ENCODE results near the gene ATP2A1. TPM values are rescaled to one million over a fixed set of nuclear protein-coding genes. Genes with fewer than 3 reads are reported as not detected.

Gene ATP2A1
- total and polyA plus RNA-seq, 8 donors: 0.12 to 21.7 (median 1.1) TPM; not detected in 2

DNA sequence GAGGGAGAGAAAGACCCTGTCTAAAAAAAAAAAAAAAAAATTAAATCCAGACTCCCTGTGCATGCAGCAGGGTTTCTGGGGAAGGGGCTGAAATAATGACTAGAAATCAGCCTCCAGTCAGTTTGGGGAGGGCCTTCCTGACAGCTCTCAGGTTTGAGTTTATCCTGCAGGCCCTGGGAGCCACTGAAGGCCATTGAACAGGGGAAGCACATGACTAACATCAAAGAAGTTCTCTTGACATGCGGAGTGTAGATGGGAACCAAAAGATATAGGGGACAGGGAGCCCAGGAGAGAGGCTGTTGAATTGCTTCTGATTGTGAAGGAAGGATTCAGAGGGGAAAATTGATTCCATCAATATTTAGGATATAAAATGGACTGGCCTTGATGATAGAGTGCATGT is 49.5 kb downstream of the ATP2A1 start:
- H3K36me3 ChIP-seq: no peaks in the 10 kb centered on the region
- intact Hi-C loops (cut with DNase I; ENCODE audit: low total_unique reads): no loop called here
- H3K4me1 ChIP-seq: peaks cover 4 to 25% (median 22%) of the 10 kb centered on the region in 4 donors
- 79 to 95% (median 82%) methylated on average over 1 of the region's 1 CpG for WGBS, 5 donors
- H3K27me3 ChIP-seq: no peaks in the 10 kb centered on the region
- no peak overlapping the region for H3K27ac ChIP-seq
- DNase-seq: no peak
- TF ChIP-seq EP300 (IDR thresholded peaks at IDR 0.05) (no peak), POLR2AphosphoS5 (IDR thresholded peaks at IDR 0.05) (no peak), POLR2A (IDR thresholded peaks at IDR 0.05) (no peak)
- TF ChIP-seq, protein P1, sequence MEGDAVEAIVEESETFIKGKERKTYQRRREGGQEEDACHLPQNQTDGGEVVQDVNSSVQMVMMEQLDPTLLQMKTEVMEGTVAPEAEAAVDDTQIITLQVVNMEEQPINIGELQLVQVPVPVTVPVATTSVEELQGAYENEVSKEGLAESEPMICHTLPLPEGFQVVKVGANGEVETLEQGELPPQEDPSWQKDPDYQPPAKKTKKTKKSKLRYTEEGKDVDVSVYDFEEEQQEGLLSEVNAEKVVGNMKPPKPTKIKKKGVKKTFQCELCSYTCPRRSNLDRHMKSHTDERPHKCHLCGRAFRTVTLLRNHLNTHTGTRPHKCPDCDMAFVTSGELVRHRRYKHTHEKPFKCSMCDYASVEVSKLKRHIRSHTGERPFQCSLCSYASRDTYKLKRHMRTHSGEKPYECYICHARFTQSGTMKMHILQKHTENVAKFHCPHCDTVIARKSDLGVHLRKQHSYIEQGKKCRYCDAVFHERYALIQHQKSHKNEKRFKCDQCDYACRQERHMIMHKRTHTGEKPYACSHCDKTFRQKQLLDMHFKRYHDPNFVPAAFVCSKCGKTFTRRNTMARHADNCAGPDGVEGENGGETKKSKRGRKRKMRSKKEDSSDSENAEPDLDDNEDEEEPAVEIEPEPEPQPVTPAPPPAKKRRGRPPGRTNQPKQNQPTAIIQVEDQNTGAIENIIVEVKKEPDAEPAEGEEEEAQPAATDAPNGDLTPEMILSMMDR (IDR thresholded peaks at IDR 0.05): no peak
- H3K4me3 ChIP-seq: no peak overlapping the region
- no peaks in the 10 kb centered on the region for H3K9me3 ChIP-seq

DNA sequence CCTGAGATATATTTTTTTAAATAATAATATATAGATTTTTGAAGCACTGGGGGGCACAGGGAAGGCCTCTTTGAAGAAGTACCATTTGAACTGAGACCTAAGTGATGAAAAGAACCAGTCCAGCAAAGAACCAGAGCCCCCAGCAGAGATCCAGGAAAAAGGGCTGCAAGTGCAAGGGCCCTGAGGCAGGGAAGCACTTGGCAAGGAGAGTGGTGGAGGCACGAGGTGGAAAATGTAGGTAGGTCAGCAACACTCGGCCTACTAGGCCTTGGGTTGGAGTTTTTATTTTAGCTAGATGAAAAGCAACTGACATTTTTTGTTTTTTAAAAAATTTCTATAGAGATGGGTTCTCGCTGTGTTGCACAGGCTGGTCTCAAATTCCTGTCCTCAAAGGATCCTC is 51.9 kb downstream of the ATP2A1 start:
- H3K4me3 ChIP-seq: no peak overlapping the region
- no peak for TF ChIP-seq EP300 (IDR thresholded peaks at IDR 0.05)
- TF ChIP-seq, protein P1 (IDR thresholded peaks at IDR 0.05): no peak
- no peak overlapping the region for H3K27ac ChIP-seq
- H3K27me3 ChIP-seq: no peaks in the 10 kb centered on the region
- no peaks in the 10 kb centered on the region for H3K36me3 ChIP-seq
- no peak for DNase-seq
- WGBS, 5 donors: 84 to 92% (median 88%) methylated on average over 3 of the region's 3 CpGs
- H3K9me3 ChIP-seq: no peaks in the 10 kb centered on the region
- peaks cover 0 to 8% (median 3%) of the 10 kb centered on the region in 4 donors for H3K4me1 ChIP-seq
- intact Hi-C loops (cut with DNase I; ENCODE audit: low total_unique reads): loop anchor here (10.0 kb wide), 1 partner anchor 45 kb away; no protein-coding TSS in a partner anchor

DNA sequence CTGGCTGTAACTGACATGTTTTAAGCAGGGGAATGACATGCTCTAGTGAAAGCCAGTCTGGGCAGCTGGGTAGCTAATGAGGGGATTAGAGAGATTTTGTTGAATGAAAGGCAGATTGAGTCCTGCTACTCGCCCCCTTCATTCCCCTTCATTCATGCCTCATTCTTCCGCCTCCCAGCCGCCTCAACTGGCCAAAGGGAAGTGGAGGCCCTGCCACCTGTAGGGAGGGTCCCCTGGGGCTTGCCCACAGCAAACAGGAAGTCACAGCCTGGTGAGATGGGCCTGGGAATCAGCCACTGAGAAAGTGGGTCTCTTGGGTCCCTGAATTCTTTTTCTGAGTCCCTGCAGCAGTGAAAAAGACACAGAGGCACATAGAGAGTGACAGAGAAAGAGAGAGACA is 52.4 kb downstream of the ATP2A1 start:
- DNase-seq: no peak
- Histone ChIP-seq H3K36me3 (no peaks in the 10 kb centered on the region), H3K4me3 (no peak overlapping the region), H3K27ac (no peak overlapping the region), H3K9me3 (no peaks in the 10 kb centered on the region), H3K27me3 (no peaks in the 10 kb centered on the region), H3K4me1 (peaks cover 0 to 7% (median 3%) of the 10 kb centered on the region in 4 donors)
- intact Hi-C loops (cut with DNase I; ENCODE audit: low total_unique reads): loop anchor here (10.0 kb wide), 1 partner anchor 46 kb away; no protein-coding TSS in a partner anchor
- TF ChIP-seq, protein P1 (IDR thresholded peaks at IDR 0.05): no peak
- TF ChIP-seq EP300 (IDR thresholded peaks at IDR 0.05) (no peak), POLR2AphosphoS5 (IDR thresholded peaks at IDR 0.05) (no peak), POLR2A (IDR thresholded peaks at IDR 0.05) (no peak)
- WGBS, 5 donors: 63 to 87% (median 78%) methylated on average over 3 of the region's 3 CpGs

DNA sequence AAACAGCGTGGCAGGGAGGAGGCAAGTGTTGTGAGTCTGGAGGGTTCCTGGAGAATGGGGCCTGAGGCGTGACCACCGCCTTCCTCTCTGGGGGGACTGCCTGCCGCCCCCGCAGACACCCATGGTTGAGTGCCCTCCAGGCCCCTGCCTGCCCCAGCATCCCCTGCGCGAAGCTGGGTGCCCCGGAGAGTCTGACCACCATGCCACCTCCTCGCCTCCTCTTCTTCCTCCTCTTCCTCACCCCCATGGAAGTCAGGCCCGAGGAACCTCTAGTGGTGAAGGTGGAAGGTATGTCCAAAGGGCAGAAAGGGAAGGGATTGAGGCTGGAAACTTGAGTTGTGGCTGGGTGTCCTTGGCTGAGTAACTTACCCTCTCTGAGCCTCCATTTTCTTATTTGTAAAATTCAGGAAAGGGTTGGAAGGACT is 53.5 kb downstream of the ATP2A1 start, which contains the start of gene CD19:
Gene CD19 (plus strand): TSS at position 171 of the 425 bp plus-strand sequence. CDS start 30 bp downstream, at position 201.
- H3K27me3 ChIP-seq: no peaks in the 10 kb centered on the region
- H3K36me3 ChIP-seq: no peaks in the 10 kb centered on the region
- no peak within 1 kb of the TSS for H3K27ac ChIP-seq
- H3K9me3 ChIP-seq: no peaks in the 10 kb centered on the region
- peak within 1 kb of the TSS in 1 of 4 donors; percentile 16 for H3K4me3 ChIP-seq
- peaks cover 4 to 14% (median 10%) of the 10 kb centered on the region in 4 donors for H3K4me1 ChIP-seq
- intact Hi-C loops (cut with DNase I; ENCODE audit: low total_unique reads): loop anchor here (10.0 kb wide), 1 partner anchor 47 kb away; no protein-coding TSS in a partner anchor
- 84 to 93% (median 91%) methylated on average over 10 of the region's 10 CpGs for WGBS, 5 donors
- TF ChIP-seq POLR2A (IDR thresholded peaks at IDR 0.05) (no peak), EP300 (IDR thresholded peaks at IDR 0.05) (no peak), POLR2AphosphoS5 (IDR thresholded peaks at IDR 0.05) (no peak)
- TF ChIP-seq, protein P1 (IDR thresholded peaks at IDR 0.05): no peak
- DNase-seq: no peak
